Effector memory CD8-positive, alpha-beta T cell (primary cell): Measurements from ENCODE around the gene NR6A1.

Source experiments
- ATAC-seq: fragments of 150-1000 bp; cut with Tn5 transposase; replicated peaks from 2 replicates; pipeline ENCODE4 v1.10.0; 2021; ENCODE audit warnings: mild to moderate bottlenecking, moderate library complexity
- DNase-seq, 3 experiments: peaks; one replicate each; pipeline ENCODE4 v3.0.0; 2021
- H3K27ac Mint-ChIP-seq, 2 donors: one replicate each; pipeline ENCODE4 v1.8.0; 2022; ENCODE audit warnings: mild to moderate bottlenecking in 2 of 2, mixed read lengths in 2 of 2, moderate library complexity in 2 of 2
- H3K27me3 Mint-ChIP-seq, 2 donors: one replicate each; pipeline ENCODE4 v1.8.0; 2022; ENCODE audit warnings: mixed read lengths in 2 of 2
- H3K36me3 Mint-ChIP-seq: one replicate; pipeline ENCODE4 v1.8.0; 2022; ENCODE audit warnings: mild to moderate bottlenecking, moderate library complexity, mixed read lengths; ENCODE audit not compliant: insufficient read depth
- H3K4me1 Mint-ChIP-seq, 2 donors: one replicate each; pipeline ENCODE4 v1.8.0; 2022; ENCODE audit warnings: low read depth in 2 of 2, mixed read lengths in 2 of 2
- H3K4me3 Mint-ChIP-seq, 2 donors: one replicate each; pipeline ENCODE4 v1.8.0; 2022; ENCODE audit warnings: mild to moderate bottlenecking in 2 of 2, mixed read lengths in 2 of 2, moderate library complexity in 2 of 2
- H3K9me3 Mint-ChIP-seq, 2 donors: one replicate each; pipeline ENCODE4 v1.8.0; 2022; ENCODE audit warnings: mixed read lengths in 2 of 2

NR6A1 gene

GRCh38 chr9:124615100-124615742 lies 155.9 kb downstream of the NR6A1 start:
- no peaks in the 10 kb centered on the region for H3K36me3 Mint-ChIP-seq
- H3K9me3 Mint-ChIP-seq: no peaks in the 10 kb centered on the region
- no peak overlapping the region for H3K4me3 Mint-ChIP-seq
- no peak overlapping the region for H3K27ac Mint-ChIP-seq
- H3K4me1 Mint-ChIP-seq: no peaks in the 10 kb centered on the region
- H3K27me3 Mint-ChIP-seq: peaks cover 6 to 35% of the 10 kb centered on the region in 2 donors
- ATAC-seq (no peak), DNase-seq (no peak)

GRCh38 chr9:124613849-124614248 lies 157.3 kb downstream of the NR6A1 start:
- H3K9me3 Mint-ChIP-seq: no peaks in the 10 kb centered on the region
- ATAC-seq (no peak), DNase-seq (no peak)
- no peaks in the 10 kb centered on the region for H3K36me3 Mint-ChIP-seq
- H3K4me1 Mint-ChIP-seq: no peaks in the 10 kb centered on the region
- H3K27me3 Mint-ChIP-seq: peaks cover 18 to 48% of the 10 kb centered on the region in 2 donors
- no peak overlapping the region for H3K27ac Mint-ChIP-seq
- H3K4me3 Mint-ChIP-seq: no peak overlapping the region

- Mint-ChIP-seq H3K4me1 (no peaks in the 10 kb centered on the region), H3K27me3 (peaks cover 22 to 47% of the 10 kb centered on the region in 2 donors), H3K36me3 (no peaks in the 10 kb centered on the region), H3K27ac (no peak overlapping the region), H3K4me3 (no peak overlapping the region), H3K9me3 (no peaks in the 10 kb centered on the region)
- no peak for DNase-seq
- no peak for ATAC-seq
These were observed 160.0 kb downstream of the NR6A1 start for GRCh38 chr9:124611106-124611505.

- no peak overlapping the region for H3K4me3 Mint-ChIP-seq
- H3K4me1 Mint-ChIP-seq: no peaks in the 10 kb centered on the region
- H3K9me3 Mint-ChIP-seq: no peaks in the 10 kb centered on the region
- ATAC-seq (no peak), DNase-seq (no peak)
- no peaks in the 10 kb centered on the region for H3K36me3 Mint-ChIP-seq
- peaks cover 20 to 36% of the 10 kb centered on the region in 2 donors for H3K27me3 Mint-ChIP-seq
- H3K27ac Mint-ChIP-seq: no peak overlapping the region
These were observed 165.1 kb downstream of the NR6A1 start for GRCh38 chr9:124606027-124606426.

GRCh38 chr9:124605258-124605657 lies 165.9 kb downstream of the NR6A1 start:
- Mint-ChIP-seq H3K36me3 (no peaks in the 10 kb centered on the region), H3K27me3 (peaks cover 26 to 39% of the 10 kb centered on the region in 2 donors), H3K9me3 (no peaks in the 10 kb centered on the region), H3K4me1 (no peaks in the 10 kb centered on the region), H3K4me3 (no peak overlapping the region), H3K27ac (no peak overlapping the region)
- DNase-seq: no peak
- ATAC-seq: no peak

GRCh38 chr9:124602632-124603031 lies 168.5 kb downstream of the NR6A1 start:
- Mint-ChIP-seq H3K4me3 (no peak overlapping the region), H3K4me1 (no peaks in the 10 kb centered on the region), H3K27ac (no peak overlapping the region), H3K9me3 (no peaks in the 10 kb centered on the region), H3K27me3 (peaks cover 13 to 41% of the 10 kb centered on the region in 2 donors), H3K36me3 (no peaks in the 10 kb centered on the region)
- no peak for DNase-seq
- no peak for ATAC-seq

GRCh38 chr9:124602204-124602603 lies 168.9 kb downstream of the NR6A1 start:
- no peaks in the 10 kb centered on the region for H3K9me3 Mint-ChIP-seq
- peaks cover 13 to 46% of the 10 kb centered on the region in 2 donors for H3K27me3 Mint-ChIP-seq
- no peaks in the 10 kb centered on the region for H3K4me1 Mint-ChIP-seq
- no peak overlapping the region for H3K4me3 Mint-ChIP-seq
- H3K27ac Mint-ChIP-seq: no peak overlapping the region
- ATAC-seq (no peak), DNase-seq (no peak)
- no peaks in the 10 kb centered on the region for H3K36me3 Mint-ChIP-seq

- no peaks in the 10 kb centered on the region for H3K9me3 Mint-ChIP-seq
- no peak overlapping the region for H3K27ac Mint-ChIP-seq
- H3K36me3 Mint-ChIP-seq: no peaks in the 10 kb centered on the region
- no peak overlapping the region for H3K4me3 Mint-ChIP-seq
- H3K27me3 Mint-ChIP-seq: peaks cover 19 to 64% of the 10 kb centered on the region in 2 donors
- ATAC-seq: no peak
- no peak for DNase-seq
- no peaks in the 10 kb centered on the region for H3K4me1 Mint-ChIP-seq
These were observed 170.7 kb downstream of the NR6A1 start for GRCh38 chr9:124600407-124600806.

GRCh38 chr9:124599121-124599795 lies 171.9 kb downstream of the NR6A1 start:
- DNase-seq (no peak), ATAC-seq (no peak)
- Mint-ChIP-seq H3K4me1 (no peaks in the 10 kb centered on the region), H3K27me3 (peaks cover 30 to 71% of the 10 kb centered on the region in 2 donors), H3K9me3 (no peaks in the 10 kb centered on the region), H3K4me3 (no peak overlapping the region), H3K27ac (no peak overlapping the region), H3K36me3 (no peaks in the 10 kb centered on the region)

GRCh38 chr9:124598048-124598447 lies 173.1 kb downstream of the NR6A1 start:
- H3K4me3 Mint-ChIP-seq: no peak overlapping the region
- H3K27me3 Mint-ChIP-seq: peaks cover 34 to 77% of the 10 kb centered on the region in 2 donors
- ATAC-seq (no peak), DNase-seq (no peak)
- no peak overlapping the region for H3K27ac Mint-ChIP-seq
- no peaks in the 10 kb centered on the region for H3K9me3 Mint-ChIP-seq
- H3K36me3 Mint-ChIP-seq: no peaks in the 10 kb centered on the region
- H3K4me1 Mint-ChIP-seq: no peaks in the 10 kb centered on the region

- Mint-ChIP-seq H3K4me3 (no peak overlapping the region), H3K27ac (no peak overlapping the region), H3K36me3 (no peaks in the 10 kb centered on the region), H3K9me3 (no peaks in the 10 kb centered on the region), H3K27me3 (peaks cover 44 to 88% of the 10 kb centered on the region in 2 donors), H3K4me1 (no peaks in the 10 kb centered on the region)
- ATAC-seq: no peak
- DNase-seq: no peak
These were observed 174.8 kb downstream of the NR6A1 start for GRCh38 chr9:124596172-124596839.

- DNase-seq: no peak
- no peak for ATAC-seq
- Mint-ChIP-seq H3K36me3 (no peaks in the 10 kb centered on the region), H3K27ac (no peak overlapping the region), H3K27me3 (peaks cover 43 to 84% of the 10 kb centered on the region in 2 donors), H3K4me3 (no peak overlapping the region), H3K4me1 (no peaks in the 10 kb centered on the region), H3K9me3 (no peaks in the 10 kb centered on the region)
These were observed 175.4 kb downstream of the NR6A1 start for GRCh38 chr9:124595743-124596142.

GRCh38 chr9:124594673-124595072 lies 176.4 kb downstream of the NR6A1 start:
- H3K27me3 Mint-ChIP-seq: peaks cover 39 to 74% of the 10 kb centered on the region in 2 donors
- no peak for DNase-seq
- no peaks in the 10 kb centered on the region for H3K36me3 Mint-ChIP-seq
- H3K4me1 Mint-ChIP-seq: no peaks in the 10 kb centered on the region
- H3K4me3 Mint-ChIP-seq: no peak overlapping the region
- H3K9me3 Mint-ChIP-seq: no peaks in the 10 kb centered on the region
- H3K27ac Mint-ChIP-seq: no peak overlapping the region
- ATAC-seq: no peak

- Mint-ChIP-seq H3K36me3 (no peaks in the 10 kb centered on the region), H3K27me3 (peaks cover 39 to 71% of the 10 kb centered on the region in 2 donors), H3K9me3 (no peaks in the 10 kb centered on the region), H3K4me1 (no peaks in the 10 kb centered on the region), H3K4me3 (no peak overlapping the region), H3K27ac (no peak overlapping the region)
- DNase-seq (no peak), ATAC-seq (no peak)
These were observed 176.9 kb downstream of the NR6A1 start for GRCh38 chr9:124594225-124594624.
